ENCODE data around the gene DEF6. TPM values are rescaled to one million over a fixed set of nuclear protein-coding genes. Genes with fewer than 3 reads are reported as not detected.
A peak's percentile ranks its signal among the peaks of the same experiment; 100 is the strongest.

The DEF6 gene
- total RNA-seq, 4 donors from 2014 or later = 0.26 to 8.9 (median 3.1) TPM

- Histone ChIP-seq H3K36me3 (no peaks in the 10 kb centered on the region), H3K27me3 (no peaks in the 10 kb centered on the region), H3K27ac (no peak overlapping the region), H3K4me1 (no peaks in the 10 kb centered on the region), H3K9me3 (no peaks in the 10 kb centered on the region), H3K4me3 (no peak overlapping the region)
- TF ChIP-seq POLR2A (IDR thresholded peaks at IDR 0.05) (no peak), CTCF (IDR thresholded peaks at IDR 0.05) (no peak)
- intact Hi-C loops (cut with DNase I; ENCODE audit: low total_unique reads) = loop anchor here (2.0 kb wide), 1 partner anchor 105 kb away; no protein-coding TSS in a partner anchor
- no peak for DNase-seq
These were observed 43.9 kb downstream of the DEF6 start for GRCh38 chr6:35341557-35341956.

GRCh38 chr6:35342258-35343091 lies 44.9 kb downstream of the DEF6 start, which contains the start of gene PPARD:
Gene PPARD (plus strand): TSS chr6:35342558. CDS start chr6:35411088, 68,530 bp downstream.
- no peaks in the 10 kb centered on the region for H3K27me3 ChIP-seq
- intact Hi-C loops (cut with DNase I; ENCODE audit: low total_unique reads) = no loop called here
- peak within 1 kb of the TSS; percentile 40 to 84 for H3K4me3 ChIP-seq
- TF ChIP-seq POLR2A (IDR thresholded peaks at IDR 0.05) (peak; percentile 92 to 98), CTCF (IDR thresholded peaks at IDR 0.05) (peak; percentile 97 to 100 (median 98))
- DNase-seq = peak; percentile 98 to 99
- H3K4me1 ChIP-seq = no peaks in the 10 kb centered on the region
- peak within 1 kb of the TSS; percentile 84 to 92 for H3K27ac ChIP-seq
- no peaks in the 10 kb centered on the region for H3K9me3 ChIP-seq
- H3K36me3 ChIP-seq = no peaks in the 10 kb centered on the region

GRCh38 chr6:35343092-35343834 lies 45.6 kb downstream of the DEF6 start:
- intact Hi-C loops (cut with DNase I; ENCODE audit: low total_unique reads) = no loop called here
- peak overlapping the region; percentile 40 to 84 for H3K4me3 ChIP-seq
- TF ChIP-seq POLR2A (IDR thresholded peaks at IDR 0.05) = no peak
- no peak for TF ChIP-seq CTCF (IDR thresholded peaks at IDR 0.05)
- H3K27ac ChIP-seq = peak overlapping the region; percentile 84 to 92
- no peaks in the 10 kb centered on the region for H3K4me1 ChIP-seq
- H3K36me3 ChIP-seq = no peaks in the 10 kb centered on the region
- no peaks in the 10 kb centered on the region for H3K27me3 ChIP-seq
- H3K9me3 ChIP-seq = no peaks in the 10 kb centered on the region
- DNase-seq = peak; percentile 45 to 51

GRCh38 chr6:35343835-35344550 lies 46.4 kb downstream of the DEF6 start:
- H3K4me1 ChIP-seq = no peaks in the 10 kb centered on the region
- DNase-seq = no peak
- peak overlapping the region; percentile 40 to 84 for H3K4me3 ChIP-seq
- TF ChIP-seq CTCF (IDR thresholded peaks at IDR 0.05) = no peak
- no peak for TF ChIP-seq POLR2A (IDR thresholded peaks at IDR 0.05)
- H3K36me3 ChIP-seq = no peaks in the 10 kb centered on the region
- H3K27ac ChIP-seq = peak overlapping the region; percentile 84 to 92
- intact Hi-C loops (cut with DNase I; ENCODE audit: low total_unique reads) = no loop called here
- H3K9me3 ChIP-seq = no peaks in the 10 kb centered on the region
- H3K27me3 ChIP-seq = no peaks in the 10 kb centered on the region

Data from uterus (tissue), 4 donors.